Neutrophil (primary cell): ENCODE data around the gene MATR3.

ENCODE experiments used
- H3K27ac ChIP-seq: fragments of 200-600 bp; sonication (generic); 2 replicates; pipeline ENCODE4 v1.5.1; 2016; ENCODE audit warnings: mild to moderate bottlenecking, moderate library complexity
- H3K27me3 ChIP-seq: fragments of 200-600 bp; sonication (generic); 2 replicates; pipeline ENCODE4 v1.6.0; 2016; ENCODE audit warnings: mild to moderate bottlenecking
- H3K36me3 ChIP-seq: fragments of 200-600 bp; sonication (generic); 2 replicates; pipeline ENCODE4 v1.5.1; 2017
- H3K4me1 ChIP-seq, 2 experiments: fragments of 200-600 bp in 1 of 2; sonication (generic) in 1 of 2; 1 replicate in 1 of 2; 2 replicates in 1 of 2; pipeline versions ENCODE4 v1.5.1 to v1.6.1; 2013 to 2016; ENCODE audit warnings: low read depth in 1 of 2, low read length in 1 of 2, mild to moderate bottlenecking in 1 of 2, moderate library complexity in 1 of 2; ENCODE audit not compliant: control insufficient read depth in 1 of 2, insufficient read depth in 1 of 2
- H3K4me3 ChIP-seq, 2 experiments: fragments of 200-600 bp in 1 of 2; sonication (generic) in 1 of 2; 1 replicate in 1 of 2; 2 replicates in 1 of 2; pipeline ENCODE4 v1.5.1; 2013 to 2016; ENCODE audit warnings: low read depth in 1 of 2, low read length in 1 of 2, mild to moderate bottlenecking in 1 of 2, moderate library complexity in 1 of 2
- H3K9me3 ChIP-seq: fragments of 200-600 bp; sonication (generic); 2 replicates; pipeline ENCODE4 v1.5.1; 2016
- TF ChIP-seq, protein P1 (sequence below): fragments of 200-600 bp; sonication (generic); IDR thresholded peaks from 2 replicates; pipeline ENCODE4 v1.5.1; 2016; ENCODE audit warnings: antibody characterized with exemption

MATR3 gene

DNA sequence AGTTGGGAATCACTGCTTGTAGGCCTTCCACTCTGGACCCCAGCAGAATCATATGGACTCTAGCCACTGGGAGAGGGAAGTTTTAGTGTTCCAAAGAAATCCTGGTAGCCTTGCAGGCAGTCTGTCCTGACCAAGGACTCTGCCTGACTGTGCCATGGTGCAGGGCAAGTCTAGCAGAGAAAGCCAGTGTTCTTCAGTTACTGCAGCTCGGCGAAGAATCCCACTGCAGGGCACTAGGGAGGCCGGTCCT, 20.3 kb upstream of the MATR3 start:
- peak overlapping the region; percentile 53 for H3K27ac ChIP-seq
- TF ChIP-seq, protein P1, sequence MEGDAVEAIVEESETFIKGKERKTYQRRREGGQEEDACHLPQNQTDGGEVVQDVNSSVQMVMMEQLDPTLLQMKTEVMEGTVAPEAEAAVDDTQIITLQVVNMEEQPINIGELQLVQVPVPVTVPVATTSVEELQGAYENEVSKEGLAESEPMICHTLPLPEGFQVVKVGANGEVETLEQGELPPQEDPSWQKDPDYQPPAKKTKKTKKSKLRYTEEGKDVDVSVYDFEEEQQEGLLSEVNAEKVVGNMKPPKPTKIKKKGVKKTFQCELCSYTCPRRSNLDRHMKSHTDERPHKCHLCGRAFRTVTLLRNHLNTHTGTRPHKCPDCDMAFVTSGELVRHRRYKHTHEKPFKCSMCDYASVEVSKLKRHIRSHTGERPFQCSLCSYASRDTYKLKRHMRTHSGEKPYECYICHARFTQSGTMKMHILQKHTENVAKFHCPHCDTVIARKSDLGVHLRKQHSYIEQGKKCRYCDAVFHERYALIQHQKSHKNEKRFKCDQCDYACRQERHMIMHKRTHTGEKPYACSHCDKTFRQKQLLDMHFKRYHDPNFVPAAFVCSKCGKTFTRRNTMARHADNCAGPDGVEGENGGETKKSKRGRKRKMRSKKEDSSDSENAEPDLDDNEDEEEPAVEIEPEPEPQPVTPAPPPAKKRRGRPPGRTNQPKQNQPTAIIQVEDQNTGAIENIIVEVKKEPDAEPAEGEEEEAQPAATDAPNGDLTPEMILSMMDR = no peak
- H3K27me3 ChIP-seq = peaks cover 25% of the 10 kb centered on the region
- peak overlapping the region; percentile 74 to 76 for H3K4me3 ChIP-seq
- peaks cover 19 to 20% of the 10 kb centered on the region in 2 experiments for H3K4me1 ChIP-seq
- H3K9me3 ChIP-seq = no peaks in the 10 kb centered on the region
- H3K36me3 ChIP-seq = no peaks in the 10 kb centered on the region

DNA sequence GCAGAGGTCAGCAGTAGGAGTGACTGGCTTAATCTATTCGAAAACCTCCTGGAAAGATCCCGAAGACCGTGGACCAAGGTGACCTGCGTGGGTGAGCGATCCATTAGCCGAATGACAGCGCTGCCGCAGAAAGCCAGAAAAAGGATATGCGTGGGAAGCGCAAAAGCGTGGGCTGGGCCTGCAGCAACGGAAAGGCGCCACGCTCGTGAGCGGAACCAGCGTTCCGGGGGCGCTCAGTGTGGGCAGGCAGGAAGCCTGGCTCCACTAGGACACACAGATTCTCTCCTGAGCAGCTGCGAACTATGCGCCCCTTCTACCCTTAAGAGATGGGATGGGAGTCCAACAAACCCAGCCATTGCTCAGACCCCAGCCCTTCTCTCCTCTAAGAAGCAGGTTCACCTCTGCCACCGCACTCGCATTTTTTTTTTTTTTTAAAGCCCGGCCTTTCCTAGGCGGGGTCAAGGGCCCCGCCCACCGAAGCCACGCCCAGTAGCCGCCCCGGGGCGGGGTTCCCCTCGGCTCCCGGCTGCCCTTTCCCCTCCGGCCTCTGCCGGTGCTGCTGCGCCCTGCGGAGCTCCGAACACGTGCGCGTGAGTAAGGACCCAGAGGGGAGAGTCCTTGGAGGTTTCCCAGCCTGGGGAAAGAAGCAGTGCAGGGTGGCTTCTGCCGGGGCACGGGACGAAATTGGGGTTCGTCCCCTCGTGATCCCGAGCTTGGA, 19.8 kb upstream of the MATR3 start:
- Histone ChIP-seq H3K4me1 (peaks cover 19 to 20% of the 10 kb centered on the region in 2 experiments), H3K4me3 (peak overlapping the region; percentile 74 to 76), H3K9me3 (no peaks in the 10 kb centered on the region), H3K36me3 (no peaks in the 10 kb centered on the region), H3K27me3 (peaks cover 25% of the 10 kb centered on the region), H3K27ac (peak overlapping the region; percentile 53)
- TF ChIP-seq, protein P1 = peak; percentile 80

DNA sequence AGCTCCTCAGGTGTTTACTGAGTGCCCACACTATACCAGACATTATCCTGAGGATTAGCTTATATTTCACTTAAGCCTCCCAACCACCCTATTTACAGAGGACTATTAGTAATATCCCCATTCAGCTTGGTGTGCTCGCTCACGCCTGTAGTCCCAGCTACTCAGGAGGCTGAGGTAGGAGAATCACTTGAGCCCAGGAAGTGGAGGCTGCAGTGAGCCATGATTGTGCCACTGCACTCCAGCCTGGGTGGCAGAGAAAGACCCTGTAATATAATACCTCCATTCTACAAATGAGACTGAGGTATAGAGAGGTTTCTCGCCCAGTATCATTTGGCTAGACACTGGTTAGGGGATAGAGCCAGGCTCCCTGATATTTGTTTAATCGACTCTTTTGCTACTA, 18.0 kb upstream of the MATR3 start:
- Histone ChIP-seq H3K36me3 (no peaks in the 10 kb centered on the region), H3K4me3 (no peak overlapping the region), H3K27ac (no peak overlapping the region), H3K4me1 (peaks cover 19 to 20% of the 10 kb centered on the region in 2 experiments), H3K9me3 (no peaks in the 10 kb centered on the region), H3K27me3 (peaks cover 25% of the 10 kb centered on the region)
- TF ChIP-seq, protein P1 = no peak

DNA sequence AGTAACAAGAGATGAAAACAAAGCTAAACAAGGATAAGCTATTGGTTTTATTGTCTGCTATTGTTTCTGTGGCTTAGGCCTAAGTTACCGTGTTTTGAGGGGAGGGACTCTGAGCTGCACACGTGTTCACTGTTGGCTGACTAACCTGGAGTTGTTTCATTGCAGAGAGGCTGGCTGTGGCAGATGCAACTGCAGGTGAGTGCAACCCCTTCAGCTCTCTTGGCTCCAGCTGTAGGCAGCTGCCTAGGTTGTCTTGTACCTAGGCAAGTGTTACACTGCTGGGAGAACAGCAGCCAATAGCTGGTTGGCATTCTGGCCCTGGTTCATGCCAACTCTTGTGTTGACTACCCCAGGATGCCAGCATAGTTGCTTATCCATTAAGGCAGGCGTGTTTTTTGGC, 17.6 kb upstream of the MATR3 start:
- H3K4me3 ChIP-seq = no peak overlapping the region
- peaks cover 19 to 20% of the 10 kb centered on the region in 2 experiments for H3K4me1 ChIP-seq
- no peaks in the 10 kb centered on the region for H3K36me3 ChIP-seq
- H3K27me3 ChIP-seq = peaks cover 25% of the 10 kb centered on the region
- H3K9me3 ChIP-seq = no peaks in the 10 kb centered on the region
- H3K27ac ChIP-seq = no peak overlapping the region
- TF ChIP-seq, protein P1 = no peak

DNA sequence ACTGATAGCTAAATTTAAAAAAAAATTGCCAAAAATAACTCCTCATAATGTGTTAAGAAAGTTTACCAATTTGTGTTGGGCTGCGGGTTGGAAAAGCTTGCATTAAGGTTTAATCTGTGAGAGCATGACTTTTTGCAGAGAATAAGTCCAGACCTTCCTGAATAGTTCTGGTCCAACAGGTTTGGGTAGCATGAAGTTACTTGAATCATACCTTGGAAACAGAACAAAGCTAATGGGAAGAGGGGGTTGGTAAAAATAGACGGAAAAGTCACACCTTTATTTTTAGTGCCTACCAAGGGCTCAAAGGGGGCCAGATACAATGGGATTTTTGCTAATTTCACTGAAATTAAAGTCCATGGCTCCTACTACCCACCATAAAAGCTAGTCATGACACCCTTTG, 17.1 kb upstream of the MATR3 start:
- TF ChIP-seq, protein P1 = no peak
- H3K36me3 ChIP-seq = no peaks in the 10 kb centered on the region
- H3K4me1 ChIP-seq = peaks cover 17 to 19% of the 10 kb centered on the region in 2 experiments
- H3K4me3 ChIP-seq = no peak overlapping the region
- H3K9me3 ChIP-seq = no peaks in the 10 kb centered on the region
- peaks cover 25% of the 10 kb centered on the region for H3K27me3 ChIP-seq
- H3K27ac ChIP-seq = no peak overlapping the region
